OCI-LY3 (cell line): ENCODE data around the gene TRIM67.

ENCODE experiments used
- H2AFZ ChIP-seq: fragments of 200-600, 300-600 bp; shearing (Covaris generic); 2 replicates; pipeline ENCODE4 v1.6.0; 2014; ENCODE audit warnings: antibody characterized with exemption, low read depth, low read length
- H3K27ac ChIP-seq: fragments of 200-600, 300-600 bp; sonication (generic); 2 replicates; pipeline ENCODE4 v1.5.1; 2014; ENCODE audit warnings: mild to moderate bottlenecking, low read length, moderate library complexity, mixed read lengths
- H3K27me3 ChIP-seq: fragments of 200-600, 300-600 bp; sonication (generic); 2 replicates; pipeline ENCODE4 v1.6.1; 2014; ENCODE audit warnings: low read depth, low read length, mixed read lengths
- H3K36me3 ChIP-seq: fragments of 200-600, 300-600 bp; sonication (generic); replicated peaks from 2 replicates; pipeline ENCODE3; 2014; ENCODE audit warnings: low read depth, low read length, mixed read lengths
- H3K4me1 ChIP-seq: fragments of 300-600, 200-600 bp; sonication (generic); 2 replicates; pipeline ENCODE4 v1.6.1; 2014; ENCODE audit warnings: low read length, mixed read lengths
- H3K4me2 ChIP-seq: fragments of 200-600, 300-600 bp; sonication (generic); 2 replicates; pipeline ENCODE4 v1.6.1; 2014; ENCODE audit warnings: low read length, mixed read lengths
- H3K4me3 ChIP-seq: fragments of 300-600, 200-600 bp; sonication (generic); 2 replicates; pipeline ENCODE4 v1.5.1; 2014; ENCODE audit warnings: antibody characterized with exemption, mild to moderate bottlenecking, low read length, moderate library complexity
- H3K79me2 ChIP-seq: fragments of 300-600, 200-600 bp; shearing (Covaris generic); 2 replicates; pipeline ENCODE4 v1.6.1; 2014; ENCODE audit warnings: mild to moderate bottlenecking, low read length, mixed read lengths
- H3K9ac ChIP-seq: fragments of 300-600, 200-600 bp; shearing (Covaris generic); 2 replicates; pipeline ENCODE4 v1.6.0; 2014; ENCODE audit warnings: mild to moderate bottlenecking, low read length, moderate library complexity
- H3K9me3 ChIP-seq: fragments of 200-600, 300-600 bp; shearing (Covaris generic); 2 replicates; pipeline ENCODE4 v1.6.1; 2014; ENCODE audit warnings: low read length, mixed read lengths; ENCODE audit not compliant: insufficient read depth
- H4K20me1 ChIP-seq: fragments of 200-600, 300-600 bp; sonication (generic); 2 replicates; pipeline ENCODE4 v1.6.1; 2016; ENCODE audit warnings: low read length, mixed read lengths; ENCODE audit not compliant: insufficient read depth
- EZH2phosphoT487 ChIP-seq: fragments of 200-600 bp; shearing (Covaris generic); IDR thresholded peaks from 2 replicates; pipeline ENCODE4 v1.6.1; 2018; ENCODE audit warnings: antibody characterized with exemption, mixed run types, low read depth
- TF ChIP-seq, protein P1 (sequence below): fragments of 200-600, 300-600 bp; sonication (generic); IDR thresholded peaks from 2 replicates; pipeline ENCODE4 v1.5.1; 2014; ENCODE audit warnings: antibody characterized with exemption, low read length, low read depth

Gene TRIM67

DNA sequence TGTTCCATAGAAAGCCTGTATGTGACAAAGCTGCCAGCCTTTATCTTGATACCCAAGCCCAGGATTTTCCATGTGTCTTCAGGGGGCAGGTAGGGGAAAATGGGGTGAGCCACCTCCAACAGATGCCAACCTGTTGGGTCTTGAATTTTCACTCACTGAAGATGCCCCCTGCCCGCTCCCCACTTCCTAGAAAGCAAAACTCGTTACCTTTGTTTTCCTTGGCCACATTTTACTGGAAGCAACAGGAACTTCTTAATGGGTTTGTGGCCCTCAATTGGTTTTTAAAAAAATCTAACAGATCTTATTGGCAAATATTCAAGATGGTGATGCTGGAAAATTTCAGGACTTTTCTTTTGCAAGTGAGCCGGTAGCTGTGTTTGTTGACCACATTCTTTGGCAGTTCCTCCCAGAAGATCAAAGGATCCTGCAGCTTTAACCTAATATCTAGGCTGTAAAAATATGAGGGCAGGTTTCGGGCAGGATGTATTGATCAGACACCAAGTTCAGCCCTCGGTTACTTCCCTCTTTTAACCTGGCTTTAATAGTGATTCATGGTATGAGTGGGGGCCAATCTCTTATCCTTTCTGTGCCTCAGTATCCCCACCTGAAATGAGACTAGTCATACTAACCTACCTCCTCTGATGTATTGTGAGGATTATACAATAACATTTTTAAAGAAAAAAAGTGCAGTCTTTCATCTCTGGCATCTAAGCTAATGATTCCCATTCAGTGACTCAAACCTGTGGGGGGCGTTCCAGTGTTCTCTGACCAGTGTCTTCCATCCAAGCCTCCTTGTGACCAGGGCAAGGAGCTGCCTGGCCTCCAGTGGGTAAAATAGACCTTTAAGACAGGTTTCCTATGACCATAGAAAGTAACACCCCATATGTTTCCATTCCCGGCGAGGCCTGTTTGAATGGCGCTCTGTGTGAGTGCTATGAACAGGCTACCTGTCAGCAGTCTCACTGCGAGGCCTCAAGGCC is 57.9 kb downstream of the TRIM67 start:
- H3K36me3 ChIP-seq = peaks cover 14% of the 10 kb centered on the region
- no peak overlapping the region for H3K9ac ChIP-seq
- TF ChIP-seq, protein P1, sequence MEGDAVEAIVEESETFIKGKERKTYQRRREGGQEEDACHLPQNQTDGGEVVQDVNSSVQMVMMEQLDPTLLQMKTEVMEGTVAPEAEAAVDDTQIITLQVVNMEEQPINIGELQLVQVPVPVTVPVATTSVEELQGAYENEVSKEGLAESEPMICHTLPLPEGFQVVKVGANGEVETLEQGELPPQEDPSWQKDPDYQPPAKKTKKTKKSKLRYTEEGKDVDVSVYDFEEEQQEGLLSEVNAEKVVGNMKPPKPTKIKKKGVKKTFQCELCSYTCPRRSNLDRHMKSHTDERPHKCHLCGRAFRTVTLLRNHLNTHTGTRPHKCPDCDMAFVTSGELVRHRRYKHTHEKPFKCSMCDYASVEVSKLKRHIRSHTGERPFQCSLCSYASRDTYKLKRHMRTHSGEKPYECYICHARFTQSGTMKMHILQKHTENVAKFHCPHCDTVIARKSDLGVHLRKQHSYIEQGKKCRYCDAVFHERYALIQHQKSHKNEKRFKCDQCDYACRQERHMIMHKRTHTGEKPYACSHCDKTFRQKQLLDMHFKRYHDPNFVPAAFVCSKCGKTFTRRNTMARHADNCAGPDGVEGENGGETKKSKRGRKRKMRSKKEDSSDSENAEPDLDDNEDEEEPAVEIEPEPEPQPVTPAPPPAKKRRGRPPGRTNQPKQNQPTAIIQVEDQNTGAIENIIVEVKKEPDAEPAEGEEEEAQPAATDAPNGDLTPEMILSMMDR = no peak
- no peak for TF ChIP-seq EZH2phosphoT487
- no peaks in the 10 kb centered on the region for H3K9me3 ChIP-seq
- H3K4me2 ChIP-seq = no peak overlapping the region
- no peaks in the 10 kb centered on the region for H4K20me1 ChIP-seq
- H3K4me1 ChIP-seq = peaks cover 16% of the 10 kb centered on the region
- no peak overlapping the region for H2AFZ ChIP-seq
- H3K27ac ChIP-seq = no peak overlapping the region
- no peak overlapping the region for H3K4me3 ChIP-seq
- H3K79me2 ChIP-seq = no peaks in the 10 kb centered on the region
- peaks cover 9% of the 10 kb centered on the region for H3K27me3 ChIP-seq

DNA sequence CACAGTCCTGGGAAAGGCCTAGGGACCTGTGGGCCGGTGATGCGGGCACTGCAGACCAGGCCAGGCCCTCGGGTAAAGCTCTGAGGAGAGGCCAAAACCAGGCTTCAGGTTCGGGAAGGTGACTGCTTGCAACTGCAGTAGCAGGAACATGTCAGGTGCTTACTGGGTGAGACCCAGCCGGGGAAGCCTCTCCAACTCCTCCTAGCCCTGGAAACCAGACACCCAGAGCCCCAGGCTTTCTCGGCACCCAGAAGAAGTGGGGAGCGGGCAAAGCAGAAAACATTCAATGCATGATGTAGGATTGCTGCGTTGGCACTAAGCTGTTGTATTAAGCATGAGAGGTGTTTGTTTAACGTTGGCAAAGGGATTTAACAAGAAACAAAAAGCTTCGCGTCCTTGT is 58.9 kb downstream of the TRIM67 start:
- Histone ChIP-seq H2AFZ (no peak overlapping the region), H3K9me3 (no peaks in the 10 kb centered on the region), H3K4me2 (no peak overlapping the region), H3K36me3 (peaks cover 25% of the 10 kb centered on the region), H3K27ac (no peak overlapping the region), H4K20me1 (no peaks in the 10 kb centered on the region), H3K4me3 (no peak overlapping the region), H3K27me3 (peaks cover 6% of the 10 kb centered on the region), H3K9ac (no peak overlapping the region), H3K79me2 (no peaks in the 10 kb centered on the region), H3K4me1 (peaks cover 5% of the 10 kb centered on the region)
- TF ChIP-seq, protein P1 = no peak
- no peak for TF ChIP-seq EZH2phosphoT487

DNA sequence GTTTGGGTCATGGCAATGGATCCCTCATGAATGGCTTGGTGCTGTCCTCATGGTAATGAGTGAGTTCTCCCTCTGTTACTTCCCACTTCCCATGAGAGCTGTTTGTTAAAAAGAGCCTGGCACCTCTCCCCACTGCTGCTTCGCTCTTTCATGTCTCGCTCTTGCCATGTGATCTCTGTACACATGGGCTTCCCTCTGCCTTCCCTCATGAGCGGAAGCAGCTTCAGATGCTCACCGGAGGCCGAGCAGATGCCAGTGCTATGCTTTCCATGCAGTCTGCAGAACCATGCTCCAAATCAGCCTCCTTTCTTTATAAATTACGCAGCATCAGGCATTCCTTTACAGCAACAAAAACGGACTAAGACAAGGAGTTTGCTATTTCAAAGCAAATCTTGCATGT is 64.3 kb downstream of the TRIM67 start:
- H3K4me3 ChIP-seq = no peak overlapping the region
- H3K9me3 ChIP-seq = no peaks in the 10 kb centered on the region
- H2AFZ ChIP-seq = no peak overlapping the region
- peaks cover 50% of the 10 kb centered on the region for H3K36me3 ChIP-seq
- H4K20me1 ChIP-seq = no peaks in the 10 kb centered on the region; the same call in 1 of the 2 replicates
- peaks cover 7% of the 10 kb centered on the region for H3K79me2 ChIP-seq
- no peak overlapping the region for H3K4me2 ChIP-seq
- H3K4me1 ChIP-seq = no peaks in the 10 kb centered on the region
- no peak overlapping the region for H3K9ac ChIP-seq
- no peaks in the 10 kb centered on the region for H3K27me3 ChIP-seq
- TF ChIP-seq EZH2phosphoT487 = no peak
- TF ChIP-seq, protein P1 = no peak
- H3K27ac ChIP-seq = no peak overlapping the region

DNA sequence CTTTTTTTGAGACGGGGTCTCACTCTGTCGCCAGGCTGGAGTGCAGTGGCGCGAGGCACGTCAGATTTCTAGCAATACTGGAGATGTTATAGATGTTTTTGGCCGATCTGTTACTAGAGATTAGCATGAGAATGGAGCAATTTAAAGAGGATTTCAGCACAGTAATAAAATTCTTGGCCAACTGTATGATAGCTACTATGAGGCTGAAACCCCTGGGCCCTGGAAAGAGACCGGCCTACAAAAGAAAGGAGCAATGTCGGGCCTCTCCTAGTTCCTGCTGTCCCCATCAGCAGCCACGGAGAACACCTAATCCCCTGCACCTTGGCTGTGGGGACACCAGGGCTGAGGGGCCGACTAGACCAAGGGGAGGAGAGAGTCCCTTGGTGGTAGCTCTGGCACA is 69.7 kb downstream of the TRIM67 start:
- Histone ChIP-seq H3K36me3 (peaks cover 39% of the 10 kb centered on the region), H3K9ac (no peak overlapping the region), H3K79me2 (peaks cover 11% of the 10 kb centered on the region), H3K27ac (no peak overlapping the region), H2AFZ (no peak overlapping the region), H3K4me3 (no peak overlapping the region), H3K4me2 (no peak overlapping the region), H3K27me3 (no peaks in the 10 kb centered on the region), H3K9me3 (no peaks in the 10 kb centered on the region), H3K4me1 (no peaks in the 10 kb centered on the region), H4K20me1 (no peaks in the 10 kb centered on the region; the same call in 1 of the 2 replicates)
- no peak for TF ChIP-seq EZH2phosphoT487
